ENCODE data around the gene PPP2R2C.

PPP2R2C gene

DNA sequence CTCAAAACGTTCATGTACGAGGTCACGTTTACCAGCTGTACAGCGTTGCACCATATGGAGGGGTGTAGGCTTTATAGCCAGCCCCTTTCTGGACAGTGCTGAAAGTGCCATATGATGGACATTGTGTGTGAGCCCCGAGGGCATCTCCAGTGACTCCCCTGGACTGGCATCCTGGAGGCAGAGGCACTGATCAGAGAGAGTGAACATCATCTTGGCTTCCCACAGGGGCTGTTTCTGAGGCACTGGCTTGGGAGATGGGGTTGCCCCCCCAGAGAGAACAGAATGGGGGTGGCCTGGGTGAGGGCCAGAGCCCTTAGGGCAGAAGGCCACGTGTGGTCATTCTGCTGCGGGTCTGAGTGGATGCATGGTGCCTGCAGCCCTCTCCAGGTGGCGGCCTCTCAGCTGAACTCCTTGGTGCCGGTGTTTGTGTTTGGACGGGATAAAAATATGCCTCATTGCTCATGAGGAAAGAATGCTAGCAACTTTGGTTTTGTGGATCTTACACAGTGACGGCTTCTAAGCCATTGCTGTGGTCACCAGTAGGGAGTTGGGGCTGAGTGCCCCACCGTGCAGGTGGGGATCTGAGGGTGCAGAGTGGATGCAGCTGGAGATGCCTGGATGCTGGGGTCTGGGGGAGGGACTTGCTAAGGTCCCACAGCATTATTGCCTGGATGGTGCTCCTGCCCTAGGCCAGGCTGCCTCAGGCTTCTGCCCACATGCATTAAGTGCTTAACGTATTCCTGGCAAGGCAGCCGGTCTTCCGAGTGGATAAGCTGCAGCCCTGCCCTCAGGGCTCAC, 199.4 kb downstream of the PPP2R2C start:
- peak; percentile 89 for DNase-seq (ENCODE audit: low read depth)
- H3K4me3 ChIP-seq (ENCODE audit: low read depth, low read length) = no peak overlapping the region
- TF ChIP-seq, protein P1, sequence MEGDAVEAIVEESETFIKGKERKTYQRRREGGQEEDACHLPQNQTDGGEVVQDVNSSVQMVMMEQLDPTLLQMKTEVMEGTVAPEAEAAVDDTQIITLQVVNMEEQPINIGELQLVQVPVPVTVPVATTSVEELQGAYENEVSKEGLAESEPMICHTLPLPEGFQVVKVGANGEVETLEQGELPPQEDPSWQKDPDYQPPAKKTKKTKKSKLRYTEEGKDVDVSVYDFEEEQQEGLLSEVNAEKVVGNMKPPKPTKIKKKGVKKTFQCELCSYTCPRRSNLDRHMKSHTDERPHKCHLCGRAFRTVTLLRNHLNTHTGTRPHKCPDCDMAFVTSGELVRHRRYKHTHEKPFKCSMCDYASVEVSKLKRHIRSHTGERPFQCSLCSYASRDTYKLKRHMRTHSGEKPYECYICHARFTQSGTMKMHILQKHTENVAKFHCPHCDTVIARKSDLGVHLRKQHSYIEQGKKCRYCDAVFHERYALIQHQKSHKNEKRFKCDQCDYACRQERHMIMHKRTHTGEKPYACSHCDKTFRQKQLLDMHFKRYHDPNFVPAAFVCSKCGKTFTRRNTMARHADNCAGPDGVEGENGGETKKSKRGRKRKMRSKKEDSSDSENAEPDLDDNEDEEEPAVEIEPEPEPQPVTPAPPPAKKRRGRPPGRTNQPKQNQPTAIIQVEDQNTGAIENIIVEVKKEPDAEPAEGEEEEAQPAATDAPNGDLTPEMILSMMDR (conservative IDR thresholded peaks at IDR 0.05; ENCODE audit: low read depth, low read length) = no peak

DNA sequence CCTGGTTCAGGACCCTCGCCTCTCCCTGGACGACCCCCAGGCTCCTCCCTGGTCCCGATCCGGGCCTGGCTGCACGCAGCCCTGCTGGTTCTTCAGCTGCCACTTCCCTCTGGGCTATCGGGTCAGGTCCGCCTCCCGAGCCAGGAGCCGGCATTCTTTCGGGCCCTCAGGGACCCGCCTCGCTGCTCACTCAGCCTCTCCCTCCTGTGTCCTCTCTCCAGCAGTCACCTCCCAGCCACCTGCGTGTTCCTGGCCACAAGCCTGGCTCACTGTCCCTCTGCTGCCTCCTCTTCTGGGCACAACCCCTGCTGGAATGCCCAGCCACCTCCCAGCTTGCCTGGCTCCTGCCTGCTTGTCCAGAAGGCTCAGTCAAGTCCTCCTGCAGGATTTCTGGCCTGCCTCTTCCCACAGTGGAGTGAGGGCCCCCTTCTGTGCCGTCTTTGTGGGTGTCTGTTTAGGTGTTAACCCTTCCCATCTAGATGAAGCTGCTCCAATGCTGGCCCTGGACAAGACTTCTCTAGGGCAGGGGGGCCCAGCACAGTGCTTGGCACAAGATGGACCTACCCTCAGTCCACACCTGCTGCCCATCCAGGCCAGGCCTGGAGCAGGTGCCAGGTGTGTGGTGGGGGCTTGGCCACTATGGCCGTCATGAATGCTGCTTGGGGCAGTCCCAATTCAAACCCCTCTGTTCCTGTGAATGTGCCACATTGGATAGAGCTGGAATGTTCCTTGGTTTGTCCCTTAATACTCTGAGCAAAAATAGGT, 200.5 kb downstream of the PPP2R2C start:
- TF ChIP-seq, protein P1 (conservative IDR thresholded peaks at IDR 0.05; ENCODE audit: low read depth, low read length) = no peak
- no peak overlapping the region for H3K4me3 ChIP-seq (ENCODE audit: low read depth, low read length)
- DNase-seq (ENCODE audit: low read depth) = no peak

GRCh38 chr4:6271206-6271605, 201.2 kb downstream of the PPP2R2C start:
- no peak for DNase-seq (ENCODE audit: low read depth)
- peak overlapping the region; percentile 5 for H3K4me3 ChIP-seq (ENCODE audit: low read depth, low read length)
- TF ChIP-seq, protein P1 (conservative IDR thresholded peaks at IDR 0.05; ENCODE audit: low read depth, low read length) = no peak

GRCh38 chr4:6270636-6271121, 201.7 kb downstream of the PPP2R2C start:
- H3K4me3 ChIP-seq (ENCODE audit: low read depth, low read length) = peak overlapping the region; percentile 87
- peak; percentile 49 for DNase-seq (ENCODE audit: low read depth)
- TF ChIP-seq, protein P1 (conservative IDR thresholded peaks at IDR 0.05; ENCODE audit: low read depth, low read length) = no peak
